NCI-H510A (cell line): ENCODE data around the gene TM4SF18.

ENCODE experiments used
- DNase-seq: peaks from one replicate; lab custom pipeline; 2025; lab: John Stamatoyannopoulos, UW

The TM4SF18 gene

DNA sequence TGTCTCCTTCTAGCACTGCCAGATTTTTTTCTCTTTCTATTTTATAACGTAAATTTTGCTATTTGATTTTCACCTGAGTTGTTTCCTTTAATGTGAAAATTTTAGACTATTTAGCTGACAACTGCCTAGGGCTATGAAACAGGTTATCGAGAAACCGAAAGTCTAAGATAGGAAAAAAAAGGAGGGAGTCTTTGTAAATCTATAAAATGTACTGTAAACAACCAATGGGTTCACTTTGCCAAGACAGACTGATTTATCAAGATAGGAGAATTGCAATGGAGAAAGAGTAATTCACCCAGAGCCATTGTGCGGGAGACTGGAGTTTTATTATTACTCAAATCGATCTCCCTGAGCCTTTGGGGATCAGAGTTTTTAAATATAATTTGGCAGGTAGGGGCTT is 50.0 kb downstream of the TM4SF18 start:
- no peak for DNase-seq

DNA sequence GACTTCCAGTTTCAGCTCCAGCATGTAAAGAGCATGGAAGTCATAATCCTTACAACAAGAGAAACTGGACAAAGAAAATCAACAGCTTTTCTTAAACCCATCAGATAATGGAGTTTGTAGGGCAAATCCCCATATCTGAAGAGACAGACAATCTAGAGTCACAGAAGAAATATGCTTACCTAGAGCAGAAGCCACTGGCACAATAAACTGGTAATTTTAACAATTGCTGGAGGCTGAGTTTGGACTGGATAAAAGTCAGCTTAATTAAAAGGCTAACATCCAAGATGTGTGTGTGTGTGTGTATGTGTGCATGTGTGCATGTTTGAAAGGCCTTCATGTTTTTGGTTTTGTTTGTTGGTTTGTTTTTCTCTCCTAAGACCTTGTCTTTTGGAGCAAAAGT is 50.6 kb downstream of the TM4SF18 start:
- no peak for DNase-seq

GRCh38 chr3:149282322-149282721 is 51.1 kb downstream of the TM4SF18 start:
- no peak for DNase-seq

GRCh38 chr3:149280671-149281349 is 52.6 kb downstream of the TM4SF18 start:
- no peak for DNase-seq

DNA sequence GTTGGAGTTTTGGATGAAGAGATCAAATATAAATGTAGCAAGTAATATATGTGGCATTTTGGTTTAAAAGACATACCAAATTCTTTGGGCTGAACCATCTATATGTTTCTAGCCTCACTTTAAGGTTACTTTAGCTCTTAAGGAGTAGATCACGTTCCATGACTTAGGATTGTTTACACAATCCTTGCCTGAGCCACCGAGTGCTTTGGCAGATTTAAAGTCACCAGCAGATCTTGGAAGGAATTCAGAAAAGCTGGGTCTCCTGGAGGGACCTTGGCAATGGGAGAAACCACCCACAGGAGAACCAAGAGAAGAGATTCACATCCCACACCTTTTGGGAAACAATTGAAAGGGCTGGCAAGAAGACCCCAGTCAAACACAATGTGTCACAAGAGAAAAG is 54.5 kb downstream of the TM4SF18 start:
- no peak for DNase-seq

DNA sequence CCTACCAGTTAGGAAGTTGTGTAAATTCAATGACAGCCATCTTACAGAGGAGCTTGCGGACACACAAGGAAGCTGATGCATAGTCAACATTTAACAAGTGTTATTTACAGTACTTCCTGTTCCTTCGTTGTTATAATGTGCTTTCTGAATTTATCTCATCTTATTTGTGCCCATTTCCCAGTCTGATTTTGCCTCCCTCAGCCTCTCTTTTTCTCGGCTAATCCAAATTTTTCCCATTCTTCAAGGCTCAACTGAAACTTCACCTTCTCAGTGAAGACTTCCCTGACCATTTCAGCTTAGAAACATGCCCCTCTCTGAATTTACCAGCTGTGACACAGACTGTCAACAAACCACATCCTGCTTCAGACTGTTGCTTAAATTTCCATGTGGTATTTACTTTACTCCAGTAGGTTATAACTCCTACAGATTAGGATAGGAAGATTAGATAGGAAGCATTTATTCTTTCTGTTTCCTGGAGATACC is 56.1 kb downstream of the TM4SF18 start:
- DNase-seq: peak; percentile 25

DNA sequence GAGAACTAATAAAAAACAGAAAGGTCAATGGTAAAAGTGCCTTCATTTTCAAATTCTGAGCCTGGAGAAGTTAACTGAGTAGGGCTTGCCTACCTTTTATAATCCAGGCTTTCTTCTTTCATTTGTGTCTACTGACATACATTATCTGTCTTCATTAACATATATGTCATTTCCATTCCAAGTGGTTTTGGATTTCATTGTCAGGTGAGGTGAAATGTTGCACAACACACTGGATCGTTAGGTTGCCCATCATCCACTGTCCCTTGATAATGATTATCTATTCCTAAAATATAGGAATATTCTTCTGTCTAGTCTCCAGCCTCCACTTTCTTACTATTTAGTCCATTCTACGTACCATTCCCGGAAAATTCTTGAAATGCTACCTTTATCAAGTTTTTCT is 56.8 kb downstream of the TM4SF18 start:
- DNase-seq: peak; percentile 39

DNA sequence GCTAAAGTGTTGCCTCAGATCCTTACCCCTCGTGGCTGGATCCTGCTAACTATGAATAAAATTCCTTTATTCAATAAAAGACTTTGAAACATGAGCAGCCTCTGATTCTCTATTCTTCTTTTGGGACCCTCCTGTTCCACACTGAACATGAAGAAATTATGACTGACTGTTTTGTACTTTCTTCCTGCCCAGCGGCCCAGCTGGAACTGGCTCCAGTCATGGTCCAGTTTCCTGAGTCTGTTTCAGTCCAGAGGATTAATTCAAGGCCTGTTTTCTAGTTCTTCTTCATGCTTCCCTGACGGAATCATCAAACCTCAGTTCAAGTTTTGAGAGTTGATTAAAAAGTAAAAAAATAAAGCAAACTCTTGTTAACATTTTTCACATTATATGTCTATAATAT is 59.2 kb downstream of the TM4SF18 start:
- DNase-seq: no peak

- peak; percentile 46 for DNase-seq
These were observed 60.2 kb downstream of the TM4SF18 start for GRCh38 chr3:149273096-149273751.

DNA sequence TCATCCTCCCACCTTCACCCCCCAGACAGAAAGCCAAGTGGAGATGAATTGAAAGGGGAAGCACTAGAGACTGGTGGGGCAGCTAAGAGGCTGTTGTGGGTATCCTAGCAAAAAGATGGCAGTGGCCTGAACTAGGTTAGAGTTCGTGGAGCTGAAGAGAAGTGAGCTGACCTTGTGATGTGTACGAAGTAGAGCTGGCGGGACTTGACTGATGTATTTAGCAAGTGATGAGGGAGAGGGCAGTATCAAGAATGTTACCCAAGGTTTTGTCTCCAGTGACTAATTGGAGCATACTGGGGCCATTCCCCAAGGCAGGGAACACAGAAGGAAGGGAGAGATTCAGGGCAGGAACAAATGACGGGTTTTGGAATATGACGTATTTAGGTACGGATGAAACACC is 61.8 kb downstream of the TM4SF18 start:
- no peak for DNase-seq

DNA sequence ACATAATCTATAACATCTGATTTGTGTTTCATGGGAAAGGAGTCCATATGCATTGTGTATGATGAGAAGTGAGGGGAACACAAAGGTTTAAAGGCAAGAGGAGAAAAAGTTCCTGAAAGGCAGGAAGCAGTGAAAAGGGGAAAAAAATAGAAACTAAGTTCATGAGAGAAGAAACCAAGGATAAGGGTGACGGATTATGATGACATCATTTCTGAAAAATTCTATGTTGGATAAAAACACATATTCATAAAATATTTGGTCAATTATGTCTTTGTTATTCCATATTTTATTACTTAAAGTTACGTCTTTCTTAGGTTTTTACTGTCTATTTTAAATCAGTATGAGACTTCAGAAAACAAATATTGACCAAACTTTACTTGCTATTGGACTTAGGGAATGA is 63.3 kb downstream of the TM4SF18 start:
- no peak for DNase-seq

DNA sequence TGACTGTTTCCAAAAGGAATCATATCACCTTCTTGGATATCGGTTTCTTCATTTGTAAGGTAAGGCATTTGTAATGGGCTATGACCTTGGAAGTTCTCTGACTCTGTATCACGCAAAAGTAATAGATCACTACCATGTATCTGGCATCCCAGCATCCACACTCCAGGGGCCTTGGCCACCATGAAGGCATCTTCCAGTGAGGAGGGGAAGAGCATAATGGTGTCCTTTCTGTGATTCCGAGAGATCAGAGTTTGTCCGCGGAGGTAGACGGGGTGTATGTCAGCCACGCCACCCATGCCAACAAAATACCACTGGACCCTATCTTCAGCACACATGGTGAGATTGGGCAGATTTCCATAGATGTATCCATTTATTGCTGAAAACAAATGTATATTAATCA is 63.7 kb downstream of the TM4SF18 start:
- no peak for DNase-seq
